Activated CD4-positive, alpha-beta T cell treated with anti-CD3 and anti-CD28 coated beads for 36 hours (primary cell): Measurements from ENCODE around the gene PAMR1. TPM values are rescaled to one million over a fixed set of nuclear protein-coding genes. Genes with fewer than 3 reads are reported as not detected.
"Not testable (repeated sequence)": the region's sequence is repeated elsewhere in the genome, so short reads cannot be mapped to it uniquely, and the experiment has no call there.

Experiments used
- ATAC-seq: fragments of 200-7000 bp; cut with Tn5 transposase; one replicate; pipeline ENCODE4 v1.10.0; 2021; ENCODE audit warnings: mild to moderate bottlenecking, moderate library complexity
- CTCF ChIA-PET: fragments of 350-600 bp; sonication (Branson Sonifier 250); formaldehyde crosslinking; loops from one replicate; lab custom pipeline; 2021; ENCODE audit warnings: antibody characterized with exemption; lab: Charles Lee
- POLR2A ChIA-PET: fragments of 350-600 bp; sonication (Branson Sonifier 250); formaldehyde crosslinking; loops from one replicate; lab custom pipeline; 2021; ENCODE audit warnings: antibody characterized with exemption, inconsistent platforms; lab: Charles Lee
- DNase-seq: peaks from one replicate; pipeline ENCODE4 v3.0.0-alpha.2; 2020
- H3K27ac Mint-ChIP-seq: one replicate; pipeline ENCODE4 v1.8.0; 2021; ENCODE audit warnings: mixed read lengths
- H3K27me3 Mint-ChIP-seq: one replicate; pipeline ENCODE4 v1.8.0; 2021; ENCODE audit warnings: mixed read lengths
- H3K36me3 Mint-ChIP-seq: one replicate; pipeline ENCODE4 v1.8.0; 2021; ENCODE audit warnings: low read depth, mixed read lengths
- H3K4me1 Mint-ChIP-seq: one replicate; pipeline ENCODE4 v1.8.0; 2021; ENCODE audit warnings: mixed read lengths
- H3K4me3 Mint-ChIP-seq: one replicate; pipeline ENCODE4 v1.8.0; 2021; ENCODE audit warnings: mild to moderate bottlenecking, moderate library complexity, mixed read lengths
- H3K9me3 Mint-ChIP-seq: one replicate; pipeline ENCODE4 v1.8.0; 2021; ENCODE audit warnings: low read depth, mixed read lengths
- intact Hi-C, 2 experiments: fragments of 100-400 bp; cut with DNase I in 1 of 2; cut with micrococcal nuclease in 1 of 2; formaldehyde crosslinking; loops; one replicate each; pipeline versions ENCODE4 v1.14.2 to v1.15.1; 2022 to 2024; cut with DNase I, micrococcal nuclease
- total RNA-seq, 2 experiments: library from RNA; stranded (reverse); gene quantifications; one replicate each; pipeline ENCODE4 v1.2.3, GENCODE V29; 2021

Gene PAMR1
- total RNA-seq, 2 experiments from 2014 or later = not detected

DNA sequence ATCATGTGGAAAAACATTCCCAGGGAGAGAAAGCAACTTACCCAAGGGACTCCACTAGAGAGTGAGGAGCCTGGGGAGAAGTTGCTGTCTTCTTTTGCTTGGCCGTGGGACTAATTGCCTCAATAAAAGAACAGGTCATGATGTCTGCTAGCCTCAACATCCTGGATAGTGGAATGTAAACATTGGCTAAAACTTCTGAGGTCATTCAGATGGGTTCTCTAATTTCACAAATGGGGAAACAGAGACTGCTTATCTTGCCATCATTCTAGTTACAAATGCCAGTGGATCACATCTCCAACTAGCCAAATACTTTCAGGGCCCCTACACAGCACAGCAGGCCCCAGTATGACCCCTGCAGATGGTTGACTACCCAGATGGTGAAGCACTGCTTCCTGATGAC lies 28.4 kb upstream of the PAMR1 start:
- intact Hi-C loops = no loop called here
- H3K4me1 Mint-ChIP-seq = no peaks in the 10 kb centered on the region
- ATAC-seq (no peak), DNase-seq (no peak)
- H3K27ac Mint-ChIP-seq = no peak overlapping the region
- no peaks in the 10 kb centered on the region for H3K36me3 Mint-ChIP-seq
- CTCF ChIA-PET = no interaction called here
- H3K4me3 Mint-ChIP-seq = no peak overlapping the region
- H3K9me3 Mint-ChIP-seq = no peaks in the 10 kb centered on the region
- H3K27me3 Mint-ChIP-seq = peaks cover 15% of the 10 kb centered on the region
- POLR2A ChIA-PET = no interaction called here

DNA sequence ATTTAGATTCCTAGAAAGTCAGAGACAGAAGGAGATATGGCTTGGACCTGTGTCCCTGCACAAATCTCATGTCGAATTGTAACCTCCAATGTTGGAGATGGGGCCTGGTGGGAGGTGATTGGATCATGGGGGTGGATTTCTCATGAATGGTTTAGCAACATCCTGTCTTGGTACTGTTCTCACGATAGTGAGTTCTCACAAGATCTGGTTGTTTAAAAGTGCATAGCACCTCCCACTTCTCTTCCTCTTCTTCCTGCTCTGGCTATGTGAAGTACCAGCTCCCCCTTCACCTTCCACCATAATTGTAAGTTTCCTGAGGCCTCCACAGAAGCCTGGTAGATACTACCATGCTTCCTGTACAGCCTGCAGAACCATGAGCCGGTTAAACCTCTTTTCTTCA lies 27.6 kb upstream of the PAMR1 start:
- no peaks in the 10 kb centered on the region for H3K9me3 Mint-ChIP-seq
- intact Hi-C loops = no loop called here
- peaks cover 15% of the 10 kb centered on the region for H3K27me3 Mint-ChIP-seq
- no peaks in the 10 kb centered on the region for H3K36me3 Mint-ChIP-seq
- POLR2A ChIA-PET = no interaction called here
- H3K4me3 Mint-ChIP-seq = no peak overlapping the region
- H3K27ac Mint-ChIP-seq = no peak overlapping the region
- ATAC-seq = no peak
- CTCF ChIA-PET = no interaction called here
- H3K4me1 Mint-ChIP-seq = no peaks in the 10 kb centered on the region
- no peak for DNase-seq

GRCh38 chr11:35552616-35553015 lies 27.2 kb upstream of the PAMR1 start:
- no peak for ATAC-seq
- DNase-seq = no peak
- Mint-ChIP-seq H3K9me3 (no peaks in the 10 kb centered on the region), H3K27me3 (peaks cover 17% of the 10 kb centered on the region), H3K4me1 (no peaks in the 10 kb centered on the region), H3K4me3 (no peak overlapping the region), H3K36me3 (no peaks in the 10 kb centered on the region), H3K27ac (no peak overlapping the region)
- intact Hi-C loops = no loop called here
- ChIA-PET CTCF (no interaction called here), POLR2A (no interaction called here)

GRCh38 chr11:35550374-35551036 lies 25.1 kb upstream of the PAMR1 start:
- ChIA-PET CTCF (no interaction called here), POLR2A (no interaction called here)
- intact Hi-C loops = no loop called here
- H3K27me3 Mint-ChIP-seq = peaks cover 18% of the 10 kb centered on the region
- no peak for DNase-seq
- H3K9me3 Mint-ChIP-seq = no peaks in the 10 kb centered on the region
- H3K4me3 Mint-ChIP-seq = no peak overlapping the region
- no peaks in the 10 kb centered on the region for H3K4me1 Mint-ChIP-seq
- H3K36me3 Mint-ChIP-seq = no peaks in the 10 kb centered on the region
- no peak for ATAC-seq
- no peak overlapping the region for H3K27ac Mint-ChIP-seq

DNA sequence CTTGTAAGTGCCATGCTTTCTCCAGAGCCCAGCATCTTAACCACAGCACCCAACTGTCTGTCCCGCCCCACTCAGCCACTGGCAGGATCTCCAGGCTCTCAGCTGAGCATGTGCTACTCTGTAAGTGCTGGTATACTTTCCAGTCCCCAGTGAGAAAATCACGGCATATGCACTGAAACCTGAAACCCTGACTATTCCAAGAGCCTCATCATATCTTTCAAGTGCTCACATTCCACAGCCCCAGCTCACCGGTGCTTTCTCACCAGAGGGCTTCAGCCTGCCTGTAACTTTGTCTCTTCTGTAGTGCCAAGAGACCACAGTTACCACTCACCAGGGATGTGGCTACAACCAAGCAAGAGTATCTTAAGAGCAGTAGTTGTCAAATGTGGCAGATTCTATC lies 24.4 kb upstream of the PAMR1 start:
- ChIA-PET CTCF (no interaction called here), POLR2A (no interaction called here)
- Mint-ChIP-seq H3K4me3 (no peak overlapping the region), H3K27ac (no peak overlapping the region), H3K36me3 (no peaks in the 10 kb centered on the region), H3K4me1 (no peaks in the 10 kb centered on the region), H3K9me3 (no peaks in the 10 kb centered on the region), H3K27me3 (peaks cover 14% of the 10 kb centered on the region)
- no peak for ATAC-seq
- intact Hi-C loops = no loop called here
- no peak for DNase-seq

DNA sequence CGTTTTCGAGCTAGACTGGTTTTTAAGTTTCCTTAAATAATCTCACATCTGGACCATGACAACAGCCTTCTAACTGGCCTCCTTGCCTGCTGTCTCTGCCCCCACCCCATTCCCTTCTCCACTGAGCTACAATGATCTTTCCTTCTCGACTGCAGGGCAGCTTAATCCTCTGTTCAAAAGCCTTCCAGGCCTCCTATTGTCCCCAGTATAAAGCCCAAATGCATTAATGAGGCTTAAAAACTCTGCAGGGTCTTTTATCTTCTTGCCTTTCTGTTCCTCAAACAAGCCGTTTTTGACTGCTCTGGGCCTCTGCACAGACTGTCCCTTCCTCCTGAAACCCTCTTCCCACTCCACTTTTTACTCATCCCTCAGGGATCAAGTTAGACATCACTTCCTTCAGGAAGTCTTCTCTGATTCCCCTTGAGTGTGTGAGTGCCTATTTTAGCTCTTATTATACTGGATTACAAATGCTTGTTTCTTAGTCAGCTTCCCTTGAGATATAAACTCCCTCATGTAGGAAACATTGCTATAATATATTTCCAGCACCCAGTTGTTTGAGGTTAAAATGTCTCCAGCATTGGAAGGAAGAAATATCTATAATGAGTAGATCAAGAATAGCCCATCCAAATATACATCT lies 23.6 kb upstream of the PAMR1 start:
- CTCF ChIA-PET = no interaction called here
- no peaks in the 10 kb centered on the region for H3K9me3 Mint-ChIP-seq
- no peaks in the 10 kb centered on the region for H3K4me1 Mint-ChIP-seq
- H3K27me3 Mint-ChIP-seq = peaks cover 11% of the 10 kb centered on the region
- ATAC-seq (no peak), DNase-seq (no peak)
- no peak overlapping the region for H3K27ac Mint-ChIP-seq
- intact Hi-C loops = no loop called here
- POLR2A ChIA-PET = no interaction called here
- no peak overlapping the region for H3K4me3 Mint-ChIP-seq
- no peaks in the 10 kb centered on the region for H3K36me3 Mint-ChIP-seq

GRCh38 chr11:35547995-35548394 lies 22.6 kb upstream of the PAMR1 start:
- H3K36me3 Mint-ChIP-seq, CTCF ChIA-PET, H3K9me3 Mint-ChIP-seq, H3K27me3 Mint-ChIP-seq, intact Hi-C loops, POLR2A ChIA-PET, H3K4me1 Mint-ChIP-seq, ATAC-seq, DNase-seq, H3K27ac Mint-ChIP-seq, H3K4me3 Mint-ChIP-seq: not testable (repeated sequence)

DNA sequence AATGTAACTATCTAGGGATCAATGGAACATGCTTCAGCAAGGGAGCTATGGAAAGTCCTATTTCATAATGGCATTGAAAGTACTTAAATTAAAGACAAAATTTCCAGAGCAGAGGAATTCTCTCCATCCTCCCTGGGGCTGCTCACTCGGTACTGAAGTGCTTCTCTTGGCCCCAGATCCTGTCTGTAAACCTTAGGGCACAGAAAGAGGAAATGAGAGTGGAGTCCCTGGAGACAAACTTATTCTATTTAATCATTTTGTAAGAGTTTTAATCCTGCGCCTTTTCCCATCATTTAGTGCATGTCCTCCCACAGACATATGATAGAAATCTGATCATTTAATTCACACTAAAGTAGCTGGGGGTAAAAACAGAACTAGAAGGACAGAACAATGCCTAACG lies 20.9 kb upstream of the PAMR1 start:
- H3K4me3 Mint-ChIP-seq = no peak overlapping the region
- ATAC-seq = no peak
- no peaks in the 10 kb centered on the region for H3K4me1 Mint-ChIP-seq
- H3K9me3 Mint-ChIP-seq = no peaks in the 10 kb centered on the region
- ChIA-PET CTCF (interaction anchor here (1.6 kb wide), 1 partner anchor 58 kb away, joined by 4 read pairs; no protein-coding TSS in a partner anchor), POLR2A (no interaction called here)
- intact Hi-C loops = no loop called here
- DNase-seq = no peak
- H3K27ac Mint-ChIP-seq = no peak overlapping the region
- H3K36me3 Mint-ChIP-seq = no peaks in the 10 kb centered on the region
- H3K27me3 Mint-ChIP-seq = peaks cover 9% of the 10 kb centered on the region

DNA sequence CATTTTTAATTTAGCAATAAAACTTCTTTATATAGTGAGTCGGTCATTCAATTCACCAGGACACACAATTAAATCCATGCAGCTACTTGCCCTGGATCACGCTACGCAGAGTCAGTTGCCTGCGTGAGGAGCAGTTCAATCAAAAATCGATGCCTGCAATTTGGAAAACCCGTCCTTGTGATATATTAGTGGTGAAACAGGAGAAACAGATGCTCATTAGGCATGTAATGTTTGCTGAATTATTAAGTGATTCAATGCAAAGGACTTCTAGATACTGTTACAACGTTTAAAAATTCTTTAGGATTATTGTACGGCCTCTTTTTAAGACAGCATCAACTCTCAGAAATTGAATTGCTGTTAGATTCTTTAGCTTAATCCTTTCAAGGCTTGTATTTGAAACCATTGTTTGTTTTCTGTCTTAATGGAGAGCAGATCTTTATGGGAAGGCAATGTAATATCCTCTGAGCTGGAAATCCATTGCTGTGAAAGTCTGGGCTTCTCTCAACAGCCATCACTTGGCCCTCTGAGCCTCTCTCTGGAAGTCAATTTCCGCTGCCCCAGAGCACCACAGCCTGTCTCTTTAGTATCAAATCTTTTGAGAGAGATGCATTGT lies 20.1 kb upstream of the PAMR1 start:
- DNase-seq = no peak
- no peak overlapping the region for H3K4me3 Mint-ChIP-seq
- no peaks in the 10 kb centered on the region for H3K36me3 Mint-ChIP-seq
- peaks cover 9% of the 10 kb centered on the region for H3K27me3 Mint-ChIP-seq
- H3K4me1 Mint-ChIP-seq = no peaks in the 10 kb centered on the region
- intact Hi-C loops = no loop called here
- no peaks in the 10 kb centered on the region for H3K9me3 Mint-ChIP-seq
- ATAC-seq = no peak
- H3K27ac Mint-ChIP-seq = no peak overlapping the region
- CTCF ChIA-PET = interaction anchor here (0.8 to 1.6 kb wide), 4 partner anchors 9 to 682 kb away, joined by 3 to 4 read pairs (median 3); no protein-coding TSS in a partner anchor
- POLR2A ChIA-PET = interaction anchor here (0.6 kb wide), 1 partner anchor 300 kb away, joined by 3 read pairs; no protein-coding TSS in a partner anchor

GRCh38 chr11:35543481-35543880 lies 18.1 kb upstream of the PAMR1 start:
- Mint-ChIP-seq H3K27me3 (peaks cover 14% of the 10 kb centered on the region), H3K4me1 (no peaks in the 10 kb centered on the region), H3K9me3 (no peaks in the 10 kb centered on the region), H3K27ac (no peak overlapping the region), H3K36me3 (no peaks in the 10 kb centered on the region), H3K4me3 (no peak overlapping the region)
- CTCF ChIA-PET = interaction anchor here (0.6 kb wide), 1 partner anchor 32 kb away, joined by 5 read pairs; no protein-coding TSS in a partner anchor
- POLR2A ChIA-PET = no interaction called here
- no peak for ATAC-seq
- no peak for DNase-seq
- intact Hi-C loops = no loop called here

DNA sequence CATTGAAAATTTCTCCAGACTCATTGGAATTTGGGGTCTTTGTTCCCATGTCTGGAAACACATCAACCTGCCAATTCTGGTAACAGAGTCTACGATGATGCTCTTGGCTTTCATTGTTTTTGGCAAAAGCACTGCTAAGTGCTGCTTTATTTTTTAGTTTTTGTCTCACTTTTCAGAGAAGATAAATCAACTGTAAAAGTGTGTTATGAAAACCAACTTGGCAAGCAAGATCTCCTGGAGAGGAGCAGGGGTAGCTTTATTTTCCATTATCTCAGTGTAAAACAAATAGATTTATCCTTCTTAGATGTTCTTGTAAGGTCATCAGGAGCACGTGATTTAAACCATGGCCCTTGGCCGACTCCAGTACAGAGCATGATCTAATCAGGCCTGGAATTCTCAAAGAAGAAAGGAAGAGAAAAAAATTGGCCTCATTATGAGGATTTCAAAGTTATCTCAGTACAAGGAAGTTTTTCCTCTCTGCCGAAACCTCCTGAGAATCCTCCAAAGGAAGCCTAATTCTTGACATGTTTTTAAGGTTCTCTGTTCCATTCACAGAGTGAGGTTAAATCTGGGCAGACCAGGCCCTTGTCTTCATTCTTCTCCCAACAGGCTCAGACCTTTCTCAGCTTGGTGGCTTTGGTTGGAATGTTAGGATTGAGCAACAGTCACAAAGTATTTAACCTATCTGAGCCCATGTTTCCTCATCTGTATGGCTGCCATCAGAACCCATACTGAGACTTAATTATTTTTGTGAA lies 16.4 kb upstream of the PAMR1 start:
- H3K4me3 Mint-ChIP-seq = no peak overlapping the region
- intact Hi-C loops = no loop called here

More for the DNA sequence above, 16.4 kb upstream of the PAMR1 start:
- peaks cover 7% of the 10 kb centered on the region for H3K27me3 Mint-ChIP-seq
- H3K9me3 Mint-ChIP-seq = no peaks in the 10 kb centered on the region
- ChIA-PET POLR2A (no interaction called here), CTCF (no interaction called here)
- no peaks in the 10 kb centered on the region for H3K4me1 Mint-ChIP-seq
- ATAC-seq = no peak
- no peak overlapping the region for H3K27ac Mint-ChIP-seq
- no peak for DNase-seq
- no peaks in the 10 kb centered on the region for H3K36me3 Mint-ChIP-seq
